Effector memory CD4-positive, alpha-beta T cell (primary cell): ENCODE data around the gene LPAR6.
"Not testable (repeated sequence)": the region's sequence is repeated elsewhere in the genome, so short reads cannot be mapped to it uniquely, and the experiment has no call there.

Experiments used
- DNase-seq, 3 donors: peaks; one replicate each; pipeline ENCODE4 v3.0.0-alpha.2; 2020
- H3K27ac ChIP-seq: 2 replicates; pipeline ENCODE4 v1.7.0; 2013; ENCODE audit warnings: mild to moderate bottlenecking, low read length, moderate library complexity; ENCODE audit not compliant: insufficient read depth, poor library complexity, severe bottlenecking
- H3K27me3 ChIP-seq: replicated peaks from 2 replicates; pipeline ENCODE4 v1.7.0; 2013; ENCODE audit warnings: mild to moderate bottlenecking, low read length; ENCODE audit not compliant: insufficient read depth, control insufficient read depth, poor library complexity, severe bottlenecking
- H3K36me3 ChIP-seq: 2 replicates; pipeline ENCODE4 v1.7.0; 2013; ENCODE audit warnings: mild to moderate bottlenecking, low read length, moderate library complexity; ENCODE audit not compliant: control insufficient read depth, insufficient read depth
- H3K4me1 ChIP-seq: 2 replicates; pipeline ENCODE4 v1.7.0; 2013; ENCODE audit warnings: low read length, mild to moderate bottlenecking; ENCODE audit not compliant: control insufficient read depth, insufficient read depth, poor library complexity, severe bottlenecking
- H3K4me3 ChIP-seq: 2 replicates; pipeline ENCODE4 v1.7.0; 2013; ENCODE audit warnings: low read length, low read depth, mild to moderate bottlenecking; ENCODE audit not compliant: insufficient read depth, poor library complexity, severe bottlenecking
- H3K9me3 ChIP-seq: 2 replicates; pipeline ENCODE4 v1.7.0; 2013; ENCODE audit warnings: mild to moderate bottlenecking, low read length, moderate library complexity; ENCODE audit not compliant: control insufficient read depth

Gene LPAR6

DNA sequence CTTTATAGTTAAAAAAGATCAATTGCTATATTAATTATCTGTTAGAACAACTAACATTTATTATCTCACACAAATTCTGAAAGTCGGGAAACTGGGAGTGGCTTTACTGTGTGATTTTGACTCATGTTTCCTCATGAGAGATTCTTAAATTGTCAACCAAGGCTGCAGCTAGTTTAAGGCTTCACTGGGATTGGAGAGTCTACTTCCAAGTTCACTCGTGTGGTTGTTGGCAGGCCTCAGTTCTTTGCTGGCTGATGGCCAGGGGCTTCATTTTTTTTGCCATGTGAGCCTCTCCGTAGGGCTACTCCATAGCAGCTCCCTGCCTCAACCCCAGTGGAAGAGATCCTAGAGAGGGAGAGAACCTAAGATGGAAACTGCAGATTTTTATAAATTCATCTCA is 24.5 kb upstream of the LPAR6 start:
- Histone ChIP-seq H3K9me3 (no peaks in the 10 kb centered on the region), H3K4me3 (no peak overlapping the region), H3K27ac (no peak overlapping the region), H3K36me3 (no peaks in the 10 kb centered on the region), H3K4me1 (peaks cover 17% of the 10 kb centered on the region), H3K27me3 (no peaks in the 10 kb centered on the region)
- DNase-seq, result no peak

DNA sequence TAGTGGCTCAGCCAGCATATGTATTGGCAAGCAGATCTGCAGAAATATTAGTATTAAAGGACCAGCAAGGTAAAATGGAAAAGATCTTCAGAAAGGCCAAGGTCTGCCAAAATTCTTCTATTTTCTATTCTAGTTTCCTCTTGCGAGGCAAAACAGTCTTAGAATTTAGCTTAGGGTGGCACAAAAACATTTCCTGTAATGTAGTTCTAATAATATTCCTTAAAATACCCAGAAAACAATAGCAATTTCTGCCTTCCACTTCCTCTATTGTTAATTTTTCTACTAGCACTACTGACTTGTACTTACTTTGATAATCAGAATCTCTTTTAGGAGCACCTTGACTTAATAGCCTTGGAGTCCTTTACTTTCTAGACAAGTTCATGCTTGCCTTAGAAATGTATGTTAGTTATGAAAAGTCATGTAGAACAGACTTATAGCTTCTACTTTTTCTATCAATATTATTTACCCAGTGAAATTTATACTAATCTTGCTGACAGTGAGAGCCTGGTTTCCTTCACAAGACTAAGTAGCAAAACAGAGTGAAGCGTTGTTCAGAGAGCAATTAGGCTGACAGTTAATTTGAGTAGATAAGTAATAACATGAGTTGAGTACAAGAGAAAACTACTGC is 23.9 kb upstream of the LPAR6 start:
- Histone ChIP-seq H3K4me1 (peaks cover 19% of the 10 kb centered on the region), H3K9me3 (no peaks in the 10 kb centered on the region), H3K36me3 (no peaks in the 10 kb centered on the region), H3K27ac (no peak overlapping the region), H3K4me3 (no peak overlapping the region), H3K27me3 (no peaks in the 10 kb centered on the region)
- no peak for DNase-seq

DNA sequence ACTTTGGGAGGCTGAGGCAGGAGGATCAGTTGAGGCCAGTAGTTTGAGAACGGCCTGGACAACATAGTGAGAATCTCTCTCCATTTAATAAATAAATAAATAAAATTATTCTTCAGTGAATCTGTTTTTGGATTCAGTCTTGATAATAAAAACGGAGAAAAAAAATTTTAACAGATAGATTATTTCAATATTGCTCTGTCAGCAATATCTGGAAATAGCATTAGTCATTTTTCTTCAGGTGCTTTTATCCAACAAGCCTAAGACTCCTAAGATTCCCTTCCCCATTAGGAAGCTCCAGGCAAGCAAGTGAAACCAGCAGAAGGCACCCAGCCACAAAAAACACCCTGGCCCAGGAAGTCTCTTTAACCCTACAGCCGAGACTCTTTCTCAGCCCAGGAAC is 21.3 kb upstream of the LPAR6 start:
- Histone ChIP-seq H3K27ac (no peak overlapping the region), H3K9me3 (no peaks in the 10 kb centered on the region), H3K4me3 (no peak overlapping the region), H3K36me3 (no peaks in the 10 kb centered on the region), H3K27me3 (no peaks in the 10 kb centered on the region), H3K4me1 (peaks cover 24% of the 10 kb centered on the region)
- no peak for DNase-seq

DNA sequence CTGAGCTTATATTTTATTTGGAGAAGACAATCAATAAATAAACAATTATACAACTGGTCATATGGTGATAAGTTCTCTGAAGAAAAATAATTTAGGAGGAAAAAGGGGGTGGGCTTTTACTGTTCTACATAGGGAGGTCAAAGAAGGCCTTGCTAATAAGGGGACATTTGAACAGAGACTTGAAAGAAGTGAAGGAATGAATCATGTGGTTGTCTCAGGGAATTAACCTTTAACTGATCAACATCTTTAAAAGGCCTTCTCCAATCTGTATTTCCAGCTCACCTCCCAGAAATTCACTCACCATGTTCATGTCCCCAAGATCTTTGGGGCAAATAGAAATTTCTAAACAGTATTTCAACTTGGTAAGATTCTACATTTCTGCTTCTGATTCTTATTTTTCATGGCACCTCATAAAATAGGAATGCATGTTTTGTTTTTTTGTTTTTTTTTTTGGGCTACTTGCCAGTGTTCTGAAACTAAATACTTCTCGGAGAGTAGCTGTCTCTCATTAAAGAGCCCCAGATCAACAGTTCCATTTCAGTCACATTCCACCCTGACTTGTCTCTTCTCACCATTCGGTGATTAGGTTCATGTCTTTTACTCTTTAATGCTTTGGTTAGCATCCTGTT is 19.2 kb upstream of the LPAR6 start:
- H3K4me1 ChIP-seq, result peaks cover 20% of the 10 kb centered on the region
- DNase-seq, result no peak
- no peak overlapping the region for H3K27ac ChIP-seq
- H3K27me3 ChIP-seq, result no peaks in the 10 kb centered on the region
- H3K9me3 ChIP-seq, result no peaks in the 10 kb centered on the region
- no peaks in the 10 kb centered on the region for H3K36me3 ChIP-seq
- H3K4me3 ChIP-seq, result no peak overlapping the region

DNA sequence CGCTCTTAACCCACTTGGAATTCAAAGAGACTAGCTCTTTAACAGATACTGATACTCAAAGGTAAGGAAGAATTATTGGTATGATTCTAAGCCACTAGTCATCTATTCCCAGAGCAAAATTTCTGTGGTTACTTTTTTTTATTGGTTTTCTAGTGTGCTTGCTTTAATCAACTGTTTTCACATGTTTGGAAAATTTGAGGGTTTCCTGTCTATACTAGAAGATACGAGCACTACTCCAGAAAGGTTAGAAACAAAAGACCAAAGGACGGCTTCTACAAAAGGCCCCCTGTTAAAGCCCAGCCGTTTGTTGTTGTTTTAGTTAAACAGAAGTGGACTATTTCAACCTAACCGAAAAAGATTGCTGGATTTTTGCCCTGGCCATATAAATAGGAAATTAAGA is 18.5 kb upstream of the LPAR6 start:
- Histone ChIP-seq H3K4me1 (peaks cover 18% of the 10 kb centered on the region), H3K27ac (peak overlapping the region; percentile 18), H3K9me3 (no peaks in the 10 kb centered on the region), H3K36me3 (no peaks in the 10 kb centered on the region), H3K4me3 (no peak overlapping the region), H3K27me3 (no peaks in the 10 kb centered on the region)
- DNase-seq, result no peak

DNA sequence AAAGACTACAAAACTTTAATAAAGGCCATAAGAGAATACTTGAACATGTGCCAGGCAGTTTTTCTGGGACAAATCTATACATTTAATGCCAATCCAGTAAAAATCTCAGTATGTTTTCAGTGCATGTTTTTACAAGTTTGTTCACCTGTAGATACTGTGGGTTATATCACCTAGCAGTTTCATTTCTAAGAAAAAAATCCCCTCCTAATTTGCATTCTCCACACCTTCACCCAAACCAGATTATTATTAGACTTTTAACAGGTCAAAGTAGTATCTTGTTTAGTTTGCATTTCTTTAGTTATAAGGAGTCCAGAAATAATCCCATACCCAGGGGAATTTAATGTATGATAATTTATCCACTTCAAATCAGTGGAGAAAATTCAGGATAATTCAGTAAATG is 17.0 kb upstream of the LPAR6 start:
- Histone ChIP-seq H3K27me3 (no peaks in the 10 kb centered on the region), H3K36me3 (no peaks in the 10 kb centered on the region), H3K9me3 (no peaks in the 10 kb centered on the region), H3K4me1 (peaks cover 14% of the 10 kb centered on the region), H3K27ac (no peak overlapping the region), H3K4me3 (no peak overlapping the region)
- DNase-seq, result no peak

DNA sequence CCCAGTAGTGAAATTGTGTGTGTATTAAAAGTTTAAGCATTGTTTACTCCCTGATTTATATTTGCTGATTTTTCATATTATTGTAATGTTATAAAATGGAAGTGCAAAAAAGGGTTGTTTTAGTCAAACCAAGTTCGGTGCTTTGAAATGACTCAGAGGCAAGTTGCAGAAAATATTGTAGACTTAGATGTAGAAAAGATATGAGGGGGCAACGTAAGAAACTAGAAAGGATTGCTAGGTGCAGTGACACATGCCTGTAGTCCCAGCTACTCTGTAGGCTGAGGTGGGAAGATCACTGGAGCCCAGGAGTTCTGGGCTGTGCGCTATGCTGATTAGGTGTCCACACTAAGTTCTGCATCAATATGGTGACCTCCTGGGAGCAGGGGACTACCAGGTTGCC is 16.1 kb upstream of the LPAR6 start:
- Histone ChIP-seq H3K4me1 (peaks cover 14% of the 10 kb centered on the region), H3K27me3 (no peaks in the 10 kb centered on the region), H3K9me3 (no peaks in the 10 kb centered on the region), H3K27ac (no peak overlapping the region), H3K36me3 (no peaks in the 10 kb centered on the region), H3K4me3 (no peak overlapping the region)
- no peak for DNase-seq

DNA sequence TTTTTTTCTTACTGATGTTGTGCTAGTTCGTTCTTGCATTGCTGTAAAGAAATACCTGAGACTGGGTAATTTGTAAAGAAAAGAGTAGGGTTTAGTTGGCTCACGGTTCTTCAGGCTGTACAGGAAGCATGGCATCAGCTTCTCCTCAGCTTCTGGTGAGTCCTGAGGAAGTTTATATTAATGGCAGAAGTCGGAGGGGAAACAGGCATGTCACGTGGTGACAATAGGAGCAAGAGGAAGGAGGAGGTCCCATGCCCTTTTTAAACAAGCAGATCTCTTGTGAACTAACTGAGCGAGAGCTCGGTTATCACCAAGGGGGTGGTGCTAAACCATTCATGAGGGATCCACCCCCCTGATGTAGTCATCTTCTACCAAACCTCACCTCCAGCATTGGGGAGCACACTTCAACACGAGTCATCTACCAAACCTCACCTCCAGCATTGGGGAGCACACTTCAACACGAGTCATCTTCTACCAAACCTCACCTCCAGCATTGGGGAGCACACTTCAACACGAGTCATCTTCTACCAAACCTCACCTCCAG is 13.9 kb upstream of the LPAR6 start:
- H3K36me3 ChIP-seq, H3K4me3 ChIP-seq, DNase-seq, H3K9me3 ChIP-seq, H3K27ac ChIP-seq, H3K27me3 ChIP-seq: not testable (repeated sequence)
- H3K4me1 ChIP-seq, result peaks cover 13% of the 10 kb centered on the region

DNA sequence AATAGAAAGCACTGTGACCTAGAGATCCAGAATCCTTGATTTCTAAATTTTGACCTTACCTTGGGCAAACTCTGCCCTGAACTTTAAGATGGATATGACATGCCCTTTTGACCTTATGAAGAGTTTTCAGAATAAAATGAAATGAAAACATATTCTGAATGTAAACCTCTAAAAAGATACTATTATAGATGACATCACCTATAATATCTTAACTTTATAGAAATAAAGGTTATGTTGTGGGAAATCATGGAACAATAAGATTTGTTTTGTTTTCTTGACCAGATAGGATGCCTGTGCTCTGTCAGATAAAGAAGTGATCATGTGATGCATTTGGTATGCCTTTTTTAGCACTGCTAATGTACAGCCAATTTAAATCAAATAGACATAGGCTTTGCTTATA is 13.1 kb upstream of the LPAR6 start:
- H3K27me3 ChIP-seq, result no peaks in the 10 kb centered on the region
- DNase-seq, result no peak
- peaks cover 7% of the 10 kb centered on the region for H3K4me1 ChIP-seq
- no peak overlapping the region for H3K4me3 ChIP-seq
- H3K36me3 ChIP-seq, result no peaks in the 10 kb centered on the region
- H3K27ac ChIP-seq, result no peak overlapping the region
- no peaks in the 10 kb centered on the region for H3K9me3 ChIP-seq

DNA sequence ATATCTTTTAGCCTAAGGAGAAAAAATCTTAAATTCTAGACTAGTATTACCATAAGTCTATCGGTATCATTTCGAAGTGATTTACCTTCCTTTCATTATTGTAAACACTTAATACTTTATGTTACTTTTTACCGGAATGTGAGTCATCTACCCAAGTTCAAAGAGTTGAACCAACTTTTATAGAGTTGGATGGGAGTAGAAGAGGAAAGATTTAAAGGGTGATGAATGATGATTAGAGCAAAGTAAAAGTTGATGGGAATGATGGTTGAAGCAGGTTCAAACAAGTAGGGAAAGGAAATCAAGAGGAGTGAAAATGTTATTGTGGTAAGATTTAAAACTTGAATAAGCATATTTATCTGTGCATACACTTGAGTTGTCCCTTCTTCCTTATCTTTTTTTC is 11.3 kb upstream of the LPAR6 start:
- no peak for DNase-seq
- Histone ChIP-seq H3K36me3 (no peaks in the 10 kb centered on the region), H3K4me3 (no peak overlapping the region), H3K9me3 (no peaks in the 10 kb centered on the region), H3K27ac (no peak overlapping the region), H3K4me1 (peaks cover 7% of the 10 kb centered on the region), H3K27me3 (no peaks in the 10 kb centered on the region)
